BLaER1 treated with 17β-estradiol and CSF1 and Interleukin-3, amounts not matched to agents 10 nM and 100 nM (cell line): ENCODE results near the gene SNX2.
"Not testable (repeated sequence)": the region's sequence is repeated elsewhere in the genome, so short reads cannot be mapped to it uniquely, and the experiment has no call there.

Experiments used
- H3K27ac ChIP-seq, 11 experiments: shearing (Covaris generic); formaldehyde crosslinking; 2 replicates each; pipeline ENCODE4 v1.8.1; 2022
- H3K27me3 ChIP-seq, 11 experiments: shearing (Covaris generic); formaldehyde crosslinking; 2 replicates each; pipeline ENCODE4 v1.8.1; 2022
- H3K36me3 ChIP-seq, 11 experiments: shearing (Covaris generic); formaldehyde crosslinking; 2 replicates each; pipeline ENCODE4 v1.8.1; 2022
- H3K4me1 ChIP-seq, 10 experiments: shearing (Covaris generic); formaldehyde crosslinking; 2 replicates each; pipeline ENCODE4 v1.8.1; 2022
- H3K4me2 ChIP-seq, 11 experiments: shearing (Covaris generic); formaldehyde crosslinking; 2 replicates each; pipeline ENCODE4 v1.8.1; 2022
- H3K4me3 ChIP-seq, 10 experiments: shearing (Covaris generic); formaldehyde crosslinking; 2 replicates each; pipeline ENCODE4 v1.8.1; 2022
- H3K9ac ChIP-seq, 11 experiments: shearing (Covaris generic); formaldehyde crosslinking; 2 replicates each; pipeline ENCODE4 v1.8.1; 2022
- H3K9me3 ChIP-seq, 11 experiments: shearing (Covaris generic); formaldehyde crosslinking; replicated peaks in 1 of 11; 2 replicates each; pipeline ENCODE4 v1.8.1; 2022
- H4K20me1 ChIP-seq, 11 experiments: shearing (Covaris generic); formaldehyde crosslinking; 2 replicates each; pipeline ENCODE4 v1.8.1; 2022
- Cebpa-rat ChIP-seq, 11 experiments: shearing (Covaris generic); IDR thresholded peaks; 2 replicates each; pipeline ENCODE4 v1.8.1; 2022

Gene SNX2

GRCh38 chr5:122847687-122848081 is 72.8 kb downstream of the SNX2 start:
- H4K20me1 ChIP-seq: no peaks in the 10 kb centered on the region
- H3K4me2 ChIP-seq: peak overlapping the region in 3 of 11 experiments; percentile 84 to 95 (median 94); a peak in 6 of 22 replicates
- H3K9ac ChIP-seq: peak overlapping the region in 2 of 11 experiments; percentile 84 to 92; a peak in 4 of 22 replicates
- peaks cover 0 to 29% (median 0%) of the 10 kb centered on the region in 11 experiments; a peak in 7 of 22 replicates for H3K36me3 ChIP-seq
- H3K4me3 ChIP-seq: peak overlapping the region in 3 of 10 experiments; percentile 21 to 82 (median 80); a peak in 4 of 20 replicates
- peaks cover 0 to 17% (median 0%) of the 10 kb centered on the region in 11 experiments; a peak in 6 of 22 replicates for H3K9me3 ChIP-seq
- H3K4me1 ChIP-seq: peaks cover 19 to 76% (median 28%) of the 10 kb centered on the region in 10 experiments; a peak in 19 of 20 replicates
- peaks cover 0 to 37% (median 31%) of the 10 kb centered on the region in 11 experiments; a peak in 12 of 22 replicates for H3K27me3 ChIP-seq
- TF ChIP-seq Cebpa-rat (IDR thresholded peaks at IDR 0.05): no peak
- no peak overlapping the region; a peak in 1 of 22 replicates for H3K27ac ChIP-seq

GRCh38 chr5:122849771-122850170 is 74.9 kb downstream of the SNX2 start:
- peak overlapping the region in 4 of 10 experiments; percentile 2 to 27 (median 6); a peak in 2 of 20 replicates for H3K4me3 ChIP-seq
- H3K36me3 ChIP-seq: peaks cover 0 to 37% (median 0%) of the 10 kb centered on the region in 11 experiments; a peak in 8 of 22 replicates
- no peak for TF ChIP-seq Cebpa-rat (IDR thresholded peaks at IDR 0.05)
- peak overlapping the region in 6 of 11 experiments; percentile 36 to 95 (median 76); a peak in 12 of 22 replicates for H3K4me2 ChIP-seq
- H4K20me1 ChIP-seq: peaks cover 0 to under 1% (median 0%) of the 10 kb centered on the region in 11 experiments; a peak in 1 of 22 replicates
- H3K27ac ChIP-seq: peak overlapping the region in 4 of 11 experiments; percentile 62 to 76 (median 64); a peak in 7 of 22 replicates
- peaks cover 6 to 69% (median 17%) of the 10 kb centered on the region in 10 experiments; a peak in 19 of 20 replicates for H3K4me1 ChIP-seq
- H3K9ac ChIP-seq: peak overlapping the region in 2 of 11 experiments; percentile 36 to 40; a peak in 3 of 22 replicates
- peaks cover 0 to 23% (median 16%) of the 10 kb centered on the region in 11 experiments; a peak in 11 of 22 replicates for H3K27me3 ChIP-seq
- H3K9me3 ChIP-seq: peaks cover 0 to 26% (median 0%) of the 10 kb centered on the region in 11 experiments; a peak in 6 of 22 replicates

GRCh38 chr5:122857538-122857937 is 82.7 kb downstream of the SNX2 start:
- H3K9ac ChIP-seq, H3K4me2 ChIP-seq, H3K27ac ChIP-seq, H3K4me3 ChIP-seq, H3K27me3 ChIP-seq: not testable (repeated sequence)
- Histone ChIP-seq H3K4me1 (peaks cover 0 to 21% (median 12%) of the 10 kb centered on the region in 10 experiments; a peak in 15 of 20 replicates), H3K36me3 (peaks cover 0 to 65% (median 0%) of the 10 kb centered on the region in 11 experiments; a peak in 7 of 22 replicates), H4K20me1 (peaks cover 0 to 74% (median 0%) of the 10 kb centered on the region in 11 experiments; a peak in 5 of 22 replicates), H3K9me3 (peaks cover 0 to 18% (median 0%) of the 10 kb centered on the region in 11 experiments; a peak in 3 of 22 replicates)

- no peak overlapping the region for H3K27ac ChIP-seq
- no peak for TF ChIP-seq Cebpa-rat (IDR thresholded peaks at IDR 0.05)
- no peaks in the 10 kb centered on the region for H3K27me3 ChIP-seq
- H3K4me3 ChIP-seq: no peak overlapping the region
- H3K4me1 ChIP-seq: peaks cover 0 to 18% (median 12%) of the 10 kb centered on the region in 10 experiments; a peak in 15 of 20 replicates
- peaks cover 0 to 9% (median 0%) of the 10 kb centered on the region in 11 experiments; a peak in 3 of 22 replicates for H3K9me3 ChIP-seq
- no peak overlapping the region for H3K4me2 ChIP-seq
- H3K36me3 ChIP-seq: peaks cover 0 to 57% (median 0%) of the 10 kb centered on the region in 11 experiments; a peak in 7 of 22 replicates
- no peak overlapping the region for H3K9ac ChIP-seq
- H4K20me1 ChIP-seq: peaks cover 0 to 83% (median 0%) of the 10 kb centered on the region in 11 experiments; a peak in 5 of 22 replicates
These were observed 83.6 kb downstream of the SNX2 start for GRCh38 chr5:122858451-122858850.

- Histone ChIP-seq H3K9ac (no peak overlapping the region), H3K4me1 (no peaks in the 10 kb centered on the region), H3K9me3 (peaks cover 0 to 5% (median 0%) of the 10 kb centered on the region in 11 experiments; a peak in 1 of 22 replicates), H3K36me3 (peaks cover 0 to 60% (median 0%) of the 10 kb centered on the region in 11 experiments; a peak in 6 of 22 replicates), H3K27ac (no peak overlapping the region), H4K20me1 (peaks cover 0 to 93% (median 0%) of the 10 kb centered on the region in 11 experiments; a peak in 5 of 22 replicates), H3K4me3 (no peak overlapping the region), H3K4me2 (no peak overlapping the region), H3K27me3 (no peaks in the 10 kb centered on the region)
- no peak for TF ChIP-seq Cebpa-rat (IDR thresholded peaks at IDR 0.05)
These were observed 88.4 kb downstream of the SNX2 start for GRCh38 chr5:122863240-122863639.

GRCh38 chr5:122863721-122864120 is 88.8 kb downstream of the SNX2 start:
- Histone ChIP-seq H4K20me1 (peaks cover 0 to 93% (median 0%) of the 10 kb centered on the region in 11 experiments; a peak in 5 of 22 replicates), H3K4me3 (no peak overlapping the region), H3K4me2 (no peak overlapping the region), H3K27me3 (no peaks in the 10 kb centered on the region), H3K9me3 (peaks cover 0 to 5% (median 0%) of the 10 kb centered on the region in 11 experiments; a peak in 1 of 22 replicates), H3K4me1 (no peaks in the 10 kb centered on the region), H3K9ac (no peak overlapping the region), H3K36me3 (peaks cover 0 to 60% (median 0%) of the 10 kb centered on the region in 11 experiments; a peak in 6 of 22 replicates), H3K27ac (no peak overlapping the region)
- TF ChIP-seq Cebpa-rat (IDR thresholded peaks at IDR 0.05): no peak

GRCh38 chr5:122864400-122864799 is 89.5 kb downstream of the SNX2 start:
- Histone ChIP-seq H3K27me3 (no peaks in the 10 kb centered on the region), H3K9ac (no peak overlapping the region), H3K9me3 (peaks cover 0 to 5% (median 0%) of the 10 kb centered on the region in 11 experiments; a peak in 1 of 22 replicates), H3K27ac (no peak overlapping the region), H3K4me1 (no peaks in the 10 kb centered on the region), H4K20me1 (peaks cover 0 to 93% (median 0%) of the 10 kb centered on the region in 11 experiments; a peak in 4 of 22 replicates), H3K36me3 (peaks cover 0 to 57% (median 0%) of the 10 kb centered on the region in 11 experiments; a peak in 6 of 22 replicates), H3K4me2 (no peak overlapping the region), H3K4me3 (no peak overlapping the region)
- no peak for TF ChIP-seq Cebpa-rat (IDR thresholded peaks at IDR 0.05)

GRCh38 chr5:122864842-122865241 is 90.0 kb downstream of the SNX2 start:
- H3K9ac ChIP-seq: no peak overlapping the region
- peaks cover 0 to 56% (median 0%) of the 10 kb centered on the region in 11 experiments; a peak in 6 of 22 replicates for H3K36me3 ChIP-seq
- H4K20me1 ChIP-seq: peaks cover 0 to 93% (median 0%) of the 10 kb centered on the region in 11 experiments; a peak in 4 of 22 replicates
- no peaks in the 10 kb centered on the region for H3K4me1 ChIP-seq
- no peaks in the 10 kb centered on the region for H3K27me3 ChIP-seq
- TF ChIP-seq Cebpa-rat (IDR thresholded peaks at IDR 0.05): no peak
- H3K4me2 ChIP-seq: no peak overlapping the region
- H3K27ac ChIP-seq: no peak overlapping the region
- no peak overlapping the region for H3K4me3 ChIP-seq
- H3K9me3 ChIP-seq: peaks cover 0 to 5% (median 0%) of the 10 kb centered on the region in 11 experiments; a peak in 1 of 22 replicates
